T47D (cell line): ENCODE measurements around the gene DRD4.

Experiments used
- DNase-seq, 2 experiments: peaks; one replicate each; pipeline versions ENCODE4 v3.0.0 to v3.0.0-alpha.2; 2011 to 2012; ENCODE audit warnings: low read depth in 1 of 2, low spot score in 1 of 2
- JUND ChIP-seq: IDR thresholded peaks from 2 replicates; pipeline ENCODE4 v1.6.1; 2012; ENCODE audit warnings: low read depth
- in situ Hi-C: cut with HindIII; loops from 2 replicates; pipeline ENCODE4 v1.10.0; 2016; ENCODE audit warnings: low sequenced_read_pairs, low pct_unique_long_range_greater_than_20kb

Gene DRD4

DNA sequence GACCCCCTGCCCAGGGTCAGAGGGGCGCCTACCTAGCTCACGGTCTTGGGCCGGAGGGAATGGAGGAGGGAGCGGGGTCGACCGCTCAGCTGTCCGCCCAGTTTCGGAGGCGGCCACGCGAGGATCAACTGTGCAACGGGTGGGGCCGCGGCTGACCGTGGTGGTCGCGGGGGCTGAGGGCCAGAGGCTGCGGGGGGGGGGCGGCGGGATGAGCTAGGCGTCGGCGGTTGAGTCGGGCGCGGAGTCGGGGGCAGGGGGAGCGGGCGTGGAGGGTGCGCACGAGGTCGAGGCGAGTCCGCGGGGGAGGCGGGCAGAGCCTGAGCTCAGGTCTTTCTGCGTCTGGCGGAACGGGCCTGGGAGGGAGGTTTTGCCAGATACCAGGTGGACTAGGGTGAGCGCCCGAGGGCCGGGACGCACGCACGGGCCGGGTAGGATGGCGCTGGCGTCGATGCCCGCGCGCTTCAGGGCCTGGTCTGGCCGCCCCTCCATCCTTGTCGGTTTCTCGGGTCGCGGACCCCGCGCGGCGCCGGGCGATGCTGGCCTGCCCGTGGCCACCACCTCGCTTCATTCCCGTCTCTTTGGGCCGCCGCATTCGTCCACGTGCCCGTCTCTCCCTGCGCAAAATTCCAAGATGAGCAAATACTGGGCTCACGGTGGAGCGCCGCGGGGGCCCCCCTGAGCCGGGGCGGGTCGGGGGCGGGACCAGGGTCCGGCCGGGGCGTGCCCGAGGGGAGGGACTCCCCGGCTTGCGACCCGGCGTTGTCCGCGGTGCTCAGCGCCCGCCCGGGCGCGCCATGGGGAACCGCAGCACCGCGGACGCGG, at the start of gene DRD4:
Gene DRD4, plus strand, starts transcription at position 759 of the 822 bp plus-strand sequence. Its CDS starts 36 bp downstream, at position 795.
- TF ChIP-seq JUND: no peak
- in situ Hi-C loops: no loop called here
- DNase-seq: no peak

DNA sequence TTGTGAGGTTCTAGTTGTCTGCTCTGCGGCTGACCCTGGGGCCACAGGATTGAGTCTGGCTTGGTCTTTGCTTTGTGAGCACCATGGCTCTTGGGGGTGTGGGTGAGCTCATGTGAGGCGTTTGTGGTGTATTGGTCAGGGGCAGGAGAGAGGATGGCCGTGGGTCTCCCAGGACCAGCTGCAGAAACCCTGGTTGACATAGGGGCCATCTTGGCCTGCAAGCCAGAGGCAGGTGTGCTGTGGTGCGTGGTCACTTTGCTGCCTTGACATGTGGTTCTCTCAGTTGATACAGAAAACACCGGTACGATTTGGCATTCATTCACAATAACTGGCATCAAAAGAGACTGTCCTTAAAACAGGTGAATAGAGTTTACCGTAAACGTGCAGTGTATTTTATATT, 49.5 kb upstream of the DRD4 start:
- no peak for TF ChIP-seq JUND
- DNase-seq: no peak
- in situ Hi-C loops: no loop called here

DNA sequence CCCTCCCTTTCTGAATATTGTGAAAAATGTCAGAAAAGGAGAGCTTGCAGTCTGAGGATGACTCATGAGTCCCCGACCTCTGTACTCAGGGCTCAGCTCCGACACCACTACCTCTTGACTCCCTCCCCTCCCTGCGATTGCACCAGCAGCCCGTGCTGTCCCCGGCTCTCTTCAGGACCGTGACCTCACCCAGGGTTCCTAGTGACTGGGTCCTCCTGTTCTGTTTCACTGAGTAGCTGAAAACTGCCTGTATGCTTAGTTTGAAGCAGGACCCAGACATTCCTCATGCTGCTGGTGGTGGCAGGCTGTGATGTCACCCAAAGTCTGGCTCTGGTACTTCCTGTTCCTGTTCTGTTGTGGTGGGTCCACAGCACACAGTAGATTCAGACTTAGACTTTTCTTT, 49.1 kb upstream of the DRD4 start:
- in situ Hi-C loops: no loop called here
- TF ChIP-seq JUND: no peak
- DNase-seq: no peak

GRCh38 chr11:589798-590197, 47.3 kb upstream of the DRD4 start:
- in situ Hi-C loops: no loop called here
- TF ChIP-seq JUND: no peak
- no peak for DNase-seq

DNA sequence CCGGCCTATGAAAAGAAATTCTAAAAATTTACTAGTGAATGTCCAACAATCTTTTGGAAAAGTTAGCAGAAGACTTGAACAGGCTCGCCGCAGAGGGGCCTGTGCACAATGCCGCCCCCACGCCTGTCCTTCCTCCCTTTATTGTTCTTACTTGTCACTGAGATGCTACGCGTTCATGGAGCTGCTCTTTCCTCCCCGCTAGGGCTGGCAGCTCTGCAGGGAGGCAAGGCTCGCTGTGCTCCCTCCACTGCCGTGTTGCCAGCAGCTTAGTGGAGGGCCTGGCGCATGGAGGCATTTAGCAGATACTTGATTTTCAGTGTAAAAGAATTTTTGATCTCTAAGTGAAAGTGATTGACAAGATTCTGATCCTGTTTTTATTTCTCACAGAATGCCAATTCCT, 46.1 kb upstream of the DRD4 start:
- in situ Hi-C loops: no loop called here
- no peak for DNase-seq
- TF ChIP-seq JUND: no peak

- no peak for DNase-seq
- no peak for TF ChIP-seq JUND
- in situ Hi-C loops: no loop called here
Observed at GRCh38 chr11:592501-592900, 44.6 kb upstream of the DRD4 start.

GRCh38 chr11:592918-593317, 44.2 kb upstream of the DRD4 start:
- TF ChIP-seq JUND: no peak
- in situ Hi-C loops: no loop called here
- DNase-seq: no peak

GRCh38 chr11:593347-593746, 43.7 kb upstream of the DRD4 start:
- DNase-seq: no peak
- TF ChIP-seq JUND: no peak
- in situ Hi-C loops: no loop called here

- TF ChIP-seq JUND: no peak
- no peak for DNase-seq
- in situ Hi-C loops: no loop called here
Observed at GRCh38 chr11:595400-595799, 41.7 kb upstream of the DRD4 start.

DNA sequence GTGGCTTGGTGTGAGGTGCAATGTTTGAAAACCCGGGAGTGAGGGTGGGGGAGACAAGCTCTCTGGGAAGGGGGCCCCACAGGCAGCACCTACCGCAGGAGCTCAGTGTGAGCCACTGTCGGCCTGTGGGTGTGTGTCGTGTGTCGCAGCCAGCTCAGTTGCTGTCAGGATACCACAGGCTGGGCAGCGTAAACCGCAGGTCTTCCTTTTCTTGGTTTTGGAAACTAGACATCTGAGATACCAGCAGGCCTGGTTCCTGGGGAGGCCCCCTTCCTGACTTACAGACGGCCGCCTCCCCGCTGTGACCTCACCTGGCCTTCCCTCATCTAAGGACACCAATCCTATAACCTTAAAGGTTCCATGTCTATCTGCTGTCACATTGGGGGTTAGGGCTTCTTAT, 40.7 kb upstream of the DRD4 start:
- in situ Hi-C loops: no loop called here
- DNase-seq: no peak
- no peak for TF ChIP-seq JUND

GRCh38 chr11:597166-597725, 39.8 kb upstream of the DRD4 start:
- in situ Hi-C loops: no loop called here
- TF ChIP-seq JUND: no peak
- DNase-seq: no peak

DNA sequence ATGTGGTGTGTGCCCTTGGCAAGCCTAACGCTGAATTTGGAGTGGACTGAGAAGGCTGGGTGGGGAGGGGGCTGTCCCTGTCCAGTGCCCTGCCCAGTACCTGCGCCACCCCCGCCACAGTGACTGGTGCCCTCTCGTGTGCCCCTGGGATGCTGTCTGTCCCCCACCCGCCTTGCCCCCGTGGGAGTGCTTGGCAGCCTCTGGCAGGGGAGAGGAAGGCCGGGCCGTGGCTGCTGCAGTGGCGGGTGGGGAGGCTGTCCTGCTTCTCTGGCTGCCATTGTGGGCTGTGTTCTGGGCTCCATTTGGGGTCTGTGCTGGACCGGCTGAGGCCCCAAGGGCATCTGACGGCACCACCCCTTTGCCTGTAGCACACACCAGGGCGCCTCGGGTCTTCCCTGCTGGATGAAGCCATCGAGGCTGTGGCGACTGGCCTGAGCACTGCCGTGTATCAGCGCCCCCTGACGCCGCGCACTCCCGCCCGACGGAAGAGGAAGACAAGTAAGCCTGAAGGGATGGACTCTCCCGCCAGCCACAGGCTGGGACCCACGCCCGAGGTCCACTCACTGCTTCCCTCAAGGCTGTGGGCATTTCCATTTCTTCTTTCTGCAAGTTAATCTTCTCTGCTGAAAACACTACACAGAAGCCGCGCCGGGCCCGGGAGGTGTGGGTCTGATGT, 38.9 kb upstream of the DRD4 start:
- no peak for TF ChIP-seq JUND
- no peak for DNase-seq
- in situ Hi-C loops: no loop called here

DNA sequence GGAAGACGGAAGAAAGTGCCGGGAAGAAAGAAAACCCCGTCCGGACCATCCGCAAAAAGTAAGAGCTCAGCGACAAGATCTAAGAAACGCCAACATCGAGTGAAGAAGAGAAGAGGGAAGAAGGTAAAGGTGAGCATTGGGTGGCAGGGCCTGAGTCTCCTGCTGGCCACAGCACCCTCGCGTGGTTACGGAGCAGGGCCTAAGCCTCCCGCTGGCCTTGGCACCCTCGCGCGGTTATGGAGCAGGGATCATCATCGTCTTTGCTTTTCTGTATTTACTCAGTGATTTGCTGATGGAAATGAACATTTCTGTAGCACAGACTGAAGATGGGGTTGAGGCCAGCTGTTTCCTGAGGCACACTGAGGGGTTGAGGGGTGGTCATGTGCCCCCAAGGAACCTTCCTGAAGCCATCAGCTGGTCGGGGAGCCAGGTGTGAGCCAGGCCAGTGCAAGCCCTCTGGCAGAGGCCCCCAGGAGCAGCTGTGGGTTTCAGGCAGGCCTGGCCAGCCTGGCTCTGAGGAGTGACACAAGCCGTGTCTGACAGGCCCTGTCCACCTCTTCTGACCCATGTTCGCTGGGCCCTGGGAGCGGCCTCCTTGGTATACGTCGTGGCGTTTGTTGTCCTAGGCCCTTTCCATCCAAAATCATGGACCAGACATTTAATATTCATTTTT, 35.4 kb upstream of the DRD4 start:
- no peak for DNase-seq
- in situ Hi-C loops: no loop called here
- TF ChIP-seq JUND: no peak
